ENCODE results near the gene EIF3K.

The EIF3K gene

GRCh38 chr19:38649305-38650171 is 30.6 kb downstream of the EIF3K start:
- Histone ChIP-seq H3K27ac (ENCODE audit: insufficient read depth, low read length, poor library complexity, severe bottlenecking) (no peak overlapping the region), H3K4me1 (ENCODE audit: control insufficient read depth, insufficient read depth, low read length, poor library complexity, severe bottlenecking) (peaks cover 23% of the 10 kb centered on the region), H3K36me3 (ENCODE audit: control insufficient read depth, insufficient read depth, low read length) (no peaks in the 10 kb centered on the region), H3K4me3 (ENCODE audit: insufficient read depth, low read depth, low read length, poor library complexity, severe bottlenecking) (peak overlapping the region; percentile 88), H3K9me3 (ENCODE audit: control insufficient read depth, low read length) (no peaks in the 10 kb centered on the region), H3K27me3 (replicated peaks; ENCODE audit: control insufficient read depth, insufficient read depth, low read length, poor library complexity, severe bottlenecking) (no peaks in the 10 kb centered on the region)
- no peak for DNase-seq

- H3K36me3 ChIP-seq (ENCODE audit: control insufficient read depth, insufficient read depth, low read length): no peaks in the 10 kb centered on the region
- H3K4me3 ChIP-seq (ENCODE audit: insufficient read depth, low read depth, low read length, poor library complexity, severe bottlenecking): no peak overlapping the region
- H3K27me3 ChIP-seq (replicated peaks; ENCODE audit: control insufficient read depth, insufficient read depth, low read length, poor library complexity, severe bottlenecking): no peaks in the 10 kb centered on the region
- no peaks in the 10 kb centered on the region for H3K9me3 ChIP-seq (ENCODE audit: control insufficient read depth, low read length)
- peaks cover 25% of the 10 kb centered on the region for H3K4me1 ChIP-seq (ENCODE audit: control insufficient read depth, insufficient read depth, low read length, poor library complexity, severe bottlenecking)
- H3K27ac ChIP-seq (ENCODE audit: insufficient read depth, low read length, poor library complexity, severe bottlenecking): no peak overlapping the region
- DNase-seq: no peak
Measured at GRCh38 chr19:38650172-38650775, 31.3 kb downstream of the EIF3K start.

- H3K27ac ChIP-seq (ENCODE audit: insufficient read depth, low read length, poor library complexity, severe bottlenecking): no peak overlapping the region
- H3K4me3 ChIP-seq (ENCODE audit: insufficient read depth, low read depth, low read length, poor library complexity, severe bottlenecking): no peak overlapping the region
- peaks cover 33% of the 10 kb centered on the region for H3K4me1 ChIP-seq (ENCODE audit: control insufficient read depth, insufficient read depth, low read length, poor library complexity, severe bottlenecking)
- no peak for DNase-seq
- H3K36me3 ChIP-seq (ENCODE audit: control insufficient read depth, insufficient read depth, low read length): no peaks in the 10 kb centered on the region
- H3K27me3 ChIP-seq (replicated peaks; ENCODE audit: control insufficient read depth, insufficient read depth, low read length, poor library complexity, severe bottlenecking): no peaks in the 10 kb centered on the region
- no peaks in the 10 kb centered on the region for H3K9me3 ChIP-seq (ENCODE audit: control insufficient read depth, low read length)
Measured at GRCh38 chr19:38650911-38651584, 32.1 kb downstream of the EIF3K start.

- no peak for DNase-seq
- Histone ChIP-seq H3K27me3 (replicated peaks; ENCODE audit: control insufficient read depth, insufficient read depth, low read length, poor library complexity, severe bottlenecking) (no peaks in the 10 kb centered on the region), H3K4me1 (ENCODE audit: control insufficient read depth, insufficient read depth, low read length, poor library complexity, severe bottlenecking) (peaks cover 52% of the 10 kb centered on the region), H3K9me3 (ENCODE audit: control insufficient read depth, low read length) (no peaks in the 10 kb centered on the region), H3K36me3 (ENCODE audit: control insufficient read depth, insufficient read depth, low read length) (no peaks in the 10 kb centered on the region), H3K27ac (ENCODE audit: insufficient read depth, low read length, poor library complexity, severe bottlenecking) (no peak overlapping the region), H3K4me3 (ENCODE audit: insufficient read depth, low read depth, low read length, poor library complexity, severe bottlenecking) (no peak overlapping the region)
Measured at GRCh38 chr19:38653028-38653571, 34.1 kb downstream of the EIF3K start.

GRCh38 chr19:38654628-38655055 is 35.7 kb downstream of the EIF3K start:
- Histone ChIP-seq H3K9me3 (ENCODE audit: control insufficient read depth, low read length) (no peaks in the 10 kb centered on the region), H3K27ac (ENCODE audit: insufficient read depth, low read length, poor library complexity, severe bottlenecking) (no peak overlapping the region), H3K36me3 (ENCODE audit: control insufficient read depth, insufficient read depth, low read length) (no peaks in the 10 kb centered on the region), H3K4me3 (ENCODE audit: insufficient read depth, low read depth, low read length, poor library complexity, severe bottlenecking) (no peak overlapping the region), H3K27me3 (replicated peaks; ENCODE audit: control insufficient read depth, insufficient read depth, low read length, poor library complexity, severe bottlenecking) (no peaks in the 10 kb centered on the region), H3K4me1 (ENCODE audit: control insufficient read depth, insufficient read depth, low read length, poor library complexity, severe bottlenecking) (peaks cover 48% of the 10 kb centered on the region)
- no peak for DNase-seq

- Histone ChIP-seq H3K4me1 (ENCODE audit: control insufficient read depth, insufficient read depth, low read length, poor library complexity, severe bottlenecking) (peaks cover 42% of the 10 kb centered on the region), H3K4me3 (ENCODE audit: insufficient read depth, low read depth, low read length, poor library complexity, severe bottlenecking) (no peak overlapping the region), H3K36me3 (ENCODE audit: control insufficient read depth, insufficient read depth, low read length) (no peaks in the 10 kb centered on the region), H3K27me3 (replicated peaks; ENCODE audit: control insufficient read depth, insufficient read depth, low read length, poor library complexity, severe bottlenecking) (no peaks in the 10 kb centered on the region), H3K9me3 (ENCODE audit: control insufficient read depth, low read length) (no peaks in the 10 kb centered on the region), H3K27ac (ENCODE audit: insufficient read depth, low read length, poor library complexity, severe bottlenecking) (no peak overlapping the region)
- no peak for DNase-seq
Measured at GRCh38 chr19:38655148-38655824, 36.3 kb downstream of the EIF3K start.

GRCh38 chr19:38656171-38656981 is 37.4 kb downstream of the EIF3K start:
- peaks cover 40% of the 10 kb centered on the region for H3K4me1 ChIP-seq (ENCODE audit: control insufficient read depth, insufficient read depth, low read length, poor library complexity, severe bottlenecking)
- H3K27me3 ChIP-seq (replicated peaks; ENCODE audit: control insufficient read depth, insufficient read depth, low read length, poor library complexity, severe bottlenecking): no peaks in the 10 kb centered on the region
- no peaks in the 10 kb centered on the region for H3K36me3 ChIP-seq (ENCODE audit: control insufficient read depth, insufficient read depth, low read length)
- DNase-seq: peak in 2 of 3 donors; percentile 30 to 51
- H3K9me3 ChIP-seq (ENCODE audit: control insufficient read depth, low read length): no peaks in the 10 kb centered on the region
- H3K27ac ChIP-seq (ENCODE audit: insufficient read depth, low read length, poor library complexity, severe bottlenecking): peak overlapping the region; percentile 57
- H3K4me3 ChIP-seq (ENCODE audit: insufficient read depth, low read depth, low read length, poor library complexity, severe bottlenecking): no peak overlapping the region

GRCh38 chr19:38657633-38658222 is 38.7 kb downstream of the EIF3K start:
- no peak overlapping the region for H3K4me3 ChIP-seq (ENCODE audit: insufficient read depth, low read depth, low read length, poor library complexity, severe bottlenecking)
- H3K27me3 ChIP-seq (replicated peaks; ENCODE audit: control insufficient read depth, insufficient read depth, low read length, poor library complexity, severe bottlenecking): no peaks in the 10 kb centered on the region
- peak overlapping the region; percentile 57 for H3K27ac ChIP-seq (ENCODE audit: insufficient read depth, low read length, poor library complexity, severe bottlenecking)
- H3K4me1 ChIP-seq (ENCODE audit: control insufficient read depth, insufficient read depth, low read length, poor library complexity, severe bottlenecking): peaks cover 40% of the 10 kb centered on the region
- peak in 1 of 3 donors; percentile 28 for DNase-seq
- no peaks in the 10 kb centered on the region for H3K9me3 ChIP-seq (ENCODE audit: control insufficient read depth, low read length)
- H3K36me3 ChIP-seq (ENCODE audit: control insufficient read depth, insufficient read depth, low read length): no peaks in the 10 kb centered on the region

All from effector memory CD4-positive, alpha-beta T cell (primary cell).